A673 (cell line): ENCODE data around the gene HAGH.

ENCODE experiments used
- CTCF ChIP-seq: fragments of 300-800, 200-600 bp; sonication (generic); conservative IDR thresholded peaks from 2 replicates; pipeline ENCODE4 v1.5.1; 2017; ENCODE audit warnings: low read depth, mild to moderate bottlenecking, antibody characterized with exemption, low read length, moderate library complexity, mixed read lengths
- EZH2 ChIP-seq: fragments of 200-600 bp; sonication (generic); IDR thresholded peaks from 2 replicates; pipeline ENCODE4 v1.6.1; 2017; ENCODE audit warnings: borderline replicate concordance, low read depth, mild to moderate bottlenecking, mixed read lengths, antibody characterized with exemption, low read length; ENCODE audit not compliant: poor library complexity, severe bottlenecking

GRCh38 chr16:1818204-1818872 lies 8.3 kb downstream of the HAGH start:
- TF ChIP-seq CTCF (no peak), EZH2 (no peak)
